Endothelial cell of umbilical vein (primary cell): ENCODE results near the gene SCFD1. TPM values are rescaled to one million over a fixed set of nuclear protein-coding genes. Genes with fewer than 3 reads are reported as not detected.

ENCODE experiments used
- BruUV-seq: library from RNA; stranded (reverse); fragments of 400-500 nt; replicated peaks from 2 replicates; lab custom pipeline; 2021; lab: Mats Ljungman, UMichigan
- CTCF ChIA-PET: fragments of 300-600, 350-600 bp; sonication (Branson Sonifier 250); formaldehyde crosslinking; loops from one replicate; lab custom pipeline; 2021; ENCODE audit warnings: antibody characterized with exemption, inconsistent platforms; lab: Charles Lee
- POLR2A ChIA-PET: fragments of 300-600, 350-600 bp; sonication (Branson Sonifier 250); formaldehyde crosslinking; loops from one replicate; lab custom pipeline; 2021; ENCODE audit warnings: antibody characterized with exemption, inconsistent platforms; lab: Charles Lee
- DNase-seq: peaks from one replicate; pipeline ENCODE4 v3.0.0-alpha.2; 2011; ENCODE audit warnings: low read depth, low spot score
- FAIRE-seq: peaks from 2 replicates; lab custom pipeline; 2011; peaks lifted over from hg19 to GRCh38; lab: Jason Lieb, UNC
- H2AFZ ChIP-seq: 2 replicates; pipeline ENCODE4 v1.6.0; 2012; ENCODE audit warnings: low read depth, low read length, control low read depth, inconsistent platforms
- H3K27ac ChIP-seq: 2 replicates; pipeline ENCODE4 v1.5.1; 2011; ENCODE audit warnings: low read depth, mild to moderate bottlenecking, control low read depth, low read length, moderate library complexity; ENCODE audit not compliant: insufficient read depth
- H3K27me3 ChIP-seq, 2 experiments: 2 replicates each; pipeline versions ENCODE4 v1.6.0 to v1.6.1; 2011; ENCODE audit warnings: low read length in 2 of 2, mixed read lengths in 1 of 2; ENCODE audit not compliant: control insufficient read depth in 2 of 2, insufficient read depth in 2 of 2
- H3K36me3 ChIP-seq, 2 experiments: 2 replicates in 1 of 2; 3 replicates in 1 of 2; pipeline ENCODE4 v1.5.1; 2011; ENCODE audit warnings: low read length in 2 of 2, mild to moderate bottlenecking in 1 of 2, moderate library complexity in 1 of 2; ENCODE audit not compliant: control insufficient read depth in 2 of 2, insufficient read depth in 2 of 2; ENCODE audit errors: extremely low read depth in 1 of 2
- H3K4me1 ChIP-seq: 3 replicates; pipeline ENCODE4 v1.5.1; 2011; ENCODE audit warnings: mild to moderate bottlenecking, low read length; ENCODE audit not compliant: control insufficient read depth, insufficient read depth; ENCODE audit errors: extremely low read depth
- H3K4me2 ChIP-seq: 2 replicates; pipeline ENCODE4 v1.6.1; 2011; ENCODE audit warnings: low read length, control low read depth, mixed read lengths; ENCODE audit not compliant: insufficient read depth
- H3K4me3 ChIP-seq, 3 experiments: fragments of 200-600 bp in 1 of 3; sonication (generic), shearing (Covaris generic) in 1 of 3; replicated peaks in 1 of 3; 2 replicates each; pipeline ENCODE4 v1.5.1; 2011 to 2016; ENCODE audit warnings: control low read depth in 3 of 3, low read length in 3 of 3, mild to moderate bottlenecking in 2 of 3, inconsistent platforms in 1 of 3, low read depth in 1 of 3, moderate library complexity in 1 of 3; ENCODE audit not compliant: insufficient read depth in 1 of 3
- H3K79me2 ChIP-seq: 2 replicates; pipeline ENCODE4 v1.6.0; 2012; ENCODE audit warnings: low read length, inconsistent platforms; ENCODE audit not compliant: control insufficient read depth, insufficient read depth
- H3K9ac ChIP-seq: replicated peaks from 2 replicates; pipeline ENCODE3; 2011; ENCODE audit warnings: low read length, control low read depth; ENCODE audit not compliant: insufficient read depth; ENCODE audit errors: extremely low read depth
- H3K9me1 ChIP-seq: replicated peaks from 3 replicates; pipeline ENCODE4 v1.6.0; 2011; ENCODE audit warnings: mild to moderate bottlenecking, low read length; ENCODE audit not compliant: control insufficient read depth, insufficient read depth; ENCODE audit errors: extremely low read depth
- H3K9me3 ChIP-seq: replicated peaks from 2 replicates; pipeline ENCODE4 v1.5.1; 2012; ENCODE audit warnings: low read length, inconsistent platforms; ENCODE audit not compliant: control insufficient read depth, insufficient read depth
- H4K20me1 ChIP-seq: replicated peaks from 2 replicates; pipeline ENCODE3; 2011; ENCODE audit warnings: mild to moderate bottlenecking, low read length; ENCODE audit not compliant: control insufficient read depth, insufficient read depth; ENCODE audit errors: extremely low read depth
- EZH2 ChIP-seq: IDR thresholded peaks from 2 replicates; pipeline ENCODE4 v1.6.1; 2012; ENCODE audit warnings: borderline replicate concordance, low read depth, mild to moderate bottlenecking, moderate library complexity, low read length, inconsistent platforms; ENCODE audit not compliant: severe bottlenecking
- FOS ChIP-seq: IDR thresholded peaks from 2 replicates; pipeline ENCODE4 v1.6.1; 2011; ENCODE audit warnings: mild to moderate bottlenecking, low read length, moderate library complexity, borderline replicate concordance; ENCODE audit not compliant: insufficient read depth
- GATA2 ChIP-seq: IDR thresholded peaks from 2 replicates; pipeline ENCODE4 v1.7.0; 2011; ENCODE audit warnings: low read depth, mild to moderate bottlenecking, moderate library complexity, mixed read lengths, low read length; ENCODE audit not compliant: insufficient read length, insufficient read depth
- JUN ChIP-seq: IDR thresholded peaks from 2 replicates; pipeline ENCODE4 v1.6.1; 2011; ENCODE audit warnings: borderline replicate concordance, low read depth; ENCODE audit not compliant: insufficient read length, insufficient read depth
- MYC ChIP-seq: IDR thresholded peaks from one replicate; pipeline ENCODE4 v1.6.1; 2011; ENCODE audit warnings: mild to moderate bottlenecking, low read depth, low read length
- POLR2A ChIP-seq: IDR thresholded peaks from 2 replicates; pipeline ENCODE4 v1.6.1; 2012; ENCODE audit warnings: low read depth, mild to moderate bottlenecking, control low read depth, low read length
- POLR2AphosphoS5 ChIP-seq: IDR thresholded peaks from 2 replicates; pipeline ENCODE4 v1.6.1; 2012; ENCODE audit warnings: low read depth, mild to moderate bottlenecking, control low read depth, low read length, moderate library complexity; ENCODE audit not compliant: insufficient read depth
- dilution Hi-C: fragments of 300-500 bp; cut with MboI; formaldehyde crosslinking; loops from one replicate; pipeline ENCODE4 v1.15.0; 2019; ENCODE audit warnings: low sequenced_read_pairs; ENCODE audit not compliant: extremely low pct_ligation_motif_present
- intact Hi-C: fragments of 100-400 bp; cut with micrococcal nuclease; formaldehyde crosslinking; loops from one replicate; pipeline ENCODE4 v1.10.0; 2022
- polyA plus RNA-seq, 4 experiments: library from polyadenylated mRNA; depleted of rRNA in 3 of 4; stranded (reverse) in 3 of 4; unstranded in 1 of 4; fragments of >200 nt; gene quantifications; 2 replicates each; pipeline versions ENCODE4 v1.2.1 to v1.2.3, GENCODE V29; 2011 to 2012; ENCODE audit warnings: missing spikeins in 1 of 4
- total RNA-seq: library from RNA; stranded (reverse); gene quantifications from 2 replicates; pipeline ENCODE4 v1.2.3, GENCODE V29; 2021
- TF ChIP-seq, protein P1 (sequence below), 2 donors: IDR thresholded peaks; 1 replicate in 1 of 2; 2 replicates in 1 of 2; pipeline ENCODE4 v1.5.1; 2011; ENCODE audit warnings: low read length in 2 of 2, mild to moderate bottlenecking in 2 of 2, moderate library complexity in 2 of 2, control low read depth in 1 of 2, inconsistent platforms in 1 of 2, low read depth in 1 of 2; ENCODE audit not compliant: insufficient read depth in 1 of 2; ENCODE audit errors: extremely low read depth in 1 of 2
- TF ChIP-seq, protein P2 (sequence below): IDR thresholded peaks from 2 replicates; pipeline ENCODE4 v1.6.1; 2011; ENCODE audit not compliant: insufficient read depth, insufficient read length

The SCFD1 gene
- total and polyA plus RNA-seq, 2 donors (not counting 3 experiments of a cell fraction or from before 2014, with no cell fraction given): 21.3 to 59.9 TPM

DNA sequence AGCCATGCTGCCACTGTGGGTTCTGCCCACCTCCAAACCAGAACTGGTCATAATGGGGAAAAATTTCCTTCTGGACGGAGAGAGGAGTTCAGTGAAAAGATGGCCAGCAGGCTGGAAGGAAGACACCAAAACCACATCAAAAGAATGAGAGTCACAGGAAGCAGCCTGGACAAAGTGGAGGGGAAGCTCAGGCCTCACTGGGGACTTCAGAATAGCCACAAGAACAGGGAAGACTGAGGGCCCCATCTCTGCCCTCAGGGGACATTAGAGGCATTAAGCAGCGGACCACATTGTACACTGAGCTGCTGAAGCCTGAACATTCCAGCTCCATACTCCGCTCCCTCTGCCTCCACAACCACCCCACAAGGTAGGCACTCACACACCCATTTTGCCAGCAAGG, 132.7 kb downstream of the SCFD1 start:
- Histone ChIP-seq H3K27ac (no peak overlapping the region), H3K4me1 (no peaks in the 10 kb centered on the region), H3K9me3 (no peaks in the 10 kb centered on the region), H3K79me2 (no peaks in the 10 kb centered on the region), H2AFZ (no peak overlapping the region), H3K4me3 (no peak overlapping the region), H3K36me3 (no peaks in the 10 kb centered on the region), H4K20me1 (no peaks in the 10 kb centered on the region), H3K9me1 (no peaks in the 10 kb centered on the region), H3K4me2 (no peak overlapping the region), H3K27me3 (peaks cover 0 to 2% of the 10 kb centered on the region in 2 experiments), H3K9ac (no peak overlapping the region)
- no peak for TF ChIP-seq FOS
- TF ChIP-seq, protein P1, sequence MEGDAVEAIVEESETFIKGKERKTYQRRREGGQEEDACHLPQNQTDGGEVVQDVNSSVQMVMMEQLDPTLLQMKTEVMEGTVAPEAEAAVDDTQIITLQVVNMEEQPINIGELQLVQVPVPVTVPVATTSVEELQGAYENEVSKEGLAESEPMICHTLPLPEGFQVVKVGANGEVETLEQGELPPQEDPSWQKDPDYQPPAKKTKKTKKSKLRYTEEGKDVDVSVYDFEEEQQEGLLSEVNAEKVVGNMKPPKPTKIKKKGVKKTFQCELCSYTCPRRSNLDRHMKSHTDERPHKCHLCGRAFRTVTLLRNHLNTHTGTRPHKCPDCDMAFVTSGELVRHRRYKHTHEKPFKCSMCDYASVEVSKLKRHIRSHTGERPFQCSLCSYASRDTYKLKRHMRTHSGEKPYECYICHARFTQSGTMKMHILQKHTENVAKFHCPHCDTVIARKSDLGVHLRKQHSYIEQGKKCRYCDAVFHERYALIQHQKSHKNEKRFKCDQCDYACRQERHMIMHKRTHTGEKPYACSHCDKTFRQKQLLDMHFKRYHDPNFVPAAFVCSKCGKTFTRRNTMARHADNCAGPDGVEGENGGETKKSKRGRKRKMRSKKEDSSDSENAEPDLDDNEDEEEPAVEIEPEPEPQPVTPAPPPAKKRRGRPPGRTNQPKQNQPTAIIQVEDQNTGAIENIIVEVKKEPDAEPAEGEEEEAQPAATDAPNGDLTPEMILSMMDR (IDR thresholded peaks at IDR 0.05; ENCODE audit: extremely low read depth in 1 of 2, insufficient read depth in 1 of 2, low read depth in 1 of 2, low read length in 2 of 2): no peak
- TF ChIP-seq EZH2: no peak
- TF ChIP-seq GATA2: no peak
- no peak for TF ChIP-seq JUN
- TF ChIP-seq, protein P2, sequence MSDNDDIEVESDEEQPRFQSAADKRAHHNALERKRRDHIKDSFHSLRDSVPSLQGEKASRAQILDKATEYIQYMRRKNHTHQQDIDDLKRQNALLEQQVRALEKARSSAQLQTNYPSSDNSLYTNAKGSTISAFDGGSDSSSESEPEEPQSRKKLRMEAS: no peak
- no peak for TF ChIP-seq MYC
- TF ChIP-seq POLR2AphosphoS5: no peak
- no peak for TF ChIP-seq POLR2A
- dilution Hi-C loops: no loop called here
- no peak for DNase-seq
- intact Hi-C loops: no loop called here
- BruUV-seq: no TSS peak
- FAIRE-seq: no peak
- POLR2A ChIA-PET: no interaction called here
- CTCF ChIA-PET: no interaction called here
